HG03460 (cell line): Measurements from ENCODE around the gene PATL2.
A peak's percentile ranks its signal among the peaks of the same experiment; 100 is the strongest.
"Not testable (repeated sequence)": the region's sequence is repeated elsewhere in the genome, so short reads cannot be mapped to it uniquely, and the experiment has no call there.

Source experiments
- ATAC-seq: cut with Tn5 transposase; IDR thresholded peaks from one replicate; pipeline ENCODE4 v1.9.1; 2021; ENCODE audit not compliant: unreplicated experiment

PATL2 gene

GRCh38 chr15:44692659-44693058 lies 18.5 kb downstream of the PATL2 start:
- ATAC-seq, result no peak

GRCh38 chr15:44690245-44690644 lies 20.9 kb downstream of the PATL2 start:
- ATAC-seq, result not testable (repeated sequence)

GRCh38 chr15:44689318-44689717 lies 21.8 kb downstream of the PATL2 start:
- ATAC-seq, result not testable (repeated sequence)

GRCh38 chr15:44682809-44683682 lies 28.1 kb downstream of the PATL2 start:
- not testable (repeated sequence) for ATAC-seq

GRCh38 chr15:44682211-44682610 lies 28.9 kb downstream of the PATL2 start:
- ATAC-seq, result no peak

- ATAC-seq, result no peak
These were observed 34.4 kb downstream of the PATL2 start for GRCh38 chr15:44676676-44677075.

- no peak for ATAC-seq
These were observed 35.2 kb downstream of the PATL2 start for GRCh38 chr15:44675911-44676310.

GRCh38 chr15:44673639-44674038 lies 37.5 kb downstream of the PATL2 start:
- ATAC-seq, result no peak

- no peak for ATAC-seq
These were observed 40.8 kb downstream of the PATL2 start for GRCh38 chr15:44670087-44670950.

- no peak for ATAC-seq
These were observed 42.2 kb downstream of the PATL2 start for GRCh38 chr15:44668921-44669320.

GRCh38 chr15:44667039-44667360 lies 44.1 kb downstream of the PATL2 start:
- ATAC-seq, result no peak

- no peak for ATAC-seq
These were observed 44.7 kb downstream of the PATL2 start for GRCh38 chr15:44666210-44667038.

GRCh38 chr15:44663410-44664308 lies 47.5 kb downstream of the PATL2 start, which contains the start of gene SPG11:
SPG11 (minus strand) TSS chr15:44663662; CDS start chr15:44663647, 15 bp downstream.
- ATAC-seq, result peak; percentile 72

- ATAC-seq, result peak; percentile 51
These were observed 48.4 kb downstream of the PATL2 start for GRCh38 chr15:44662478-44663409.

GRCh38 chr15:44661576-44661975 lies 49.5 kb downstream of the PATL2 start:
- no peak for ATAC-seq

GRCh38 chr15:44659056-44659455 lies 52.1 kb downstream of the PATL2 start:
- ATAC-seq, result no peak

GRCh38 chr15:44657378-44657777 lies 53.7 kb downstream of the PATL2 start:
- no peak for ATAC-seq

GRCh38 chr15:44656913-44657312 lies 54.2 kb downstream of the PATL2 start:
- ATAC-seq, result no peak

GRCh38 chr15:44656298-44656697 lies 54.8 kb downstream of the PATL2 start:
- no peak for ATAC-seq
